Measurements from ENCODE around the gene CACNA1C.

Gene CACNA1C

GRCh38 chr12:2457215-2457932, 404.6 kb downstream of the CACNA1C start:
- no peak for DNase-seq
- Histone ChIP-seq H3K4me1 (peaks cover 11% of the 10 kb centered on the region; the same call in 1 of the 2 replicates), H3K27me3 (no peaks in the 10 kb centered on the region), H3K9me3 (no peaks in the 10 kb centered on the region), H3K36me3 (no peaks in the 10 kb centered on the region), H3K4me3 (ENCODE audit: low read depth, low read length) (no peak overlapping the region)
- no peak for TF ChIP-seq CTCF (IDR thresholded peaks at IDR 0.05; ENCODE audit: low read depth, low read length)

GRCh38 chr12:2457933-2458414, 405.2 kb downstream of the CACNA1C start:
- no peak for DNase-seq

GRCh38 chr12:2460051-2460670, 407.4 kb downstream of the CACNA1C start:
- no peaks in the 10 kb centered on the region for H3K36me3 ChIP-seq
- no peak for TF ChIP-seq CTCF (IDR thresholded peaks at IDR 0.05; ENCODE audit: low read depth, low read length)
- no peaks in the 10 kb centered on the region for H3K9me3 ChIP-seq
- H3K4me1 ChIP-seq, result peaks cover 11% of the 10 kb centered on the region; the same call in 1 of the 2 replicates
- no peaks in the 10 kb centered on the region for H3K27me3 ChIP-seq
- DNase-seq, result no peak
- H3K4me3 ChIP-seq (ENCODE audit: low read depth, low read length), result no peak overlapping the region

More at GRCh38 chr12:2457933-2458414, 405.2 kb downstream of the CACNA1C start:
- Histone ChIP-seq H3K4me3 (ENCODE audit: low read depth, low read length) (no peak overlapping the region), H3K27me3 (no peaks in the 10 kb centered on the region), H3K4me1 (peaks cover 11% of the 10 kb centered on the region; the same call in 1 of the 2 replicates), H3K9me3 (no peaks in the 10 kb centered on the region), H3K36me3 (no peaks in the 10 kb centered on the region)
- no peak for TF ChIP-seq CTCF (IDR thresholded peaks at IDR 0.05; ENCODE audit: low read depth, low read length)

GRCh38 chr12:2461046-2461445, 408.3 kb downstream of the CACNA1C start:
- Histone ChIP-seq H3K4me1 (peaks cover 11% of the 10 kb centered on the region; the same call in 1 of the 2 replicates), H3K36me3 (no peaks in the 10 kb centered on the region), H3K4me3 (ENCODE audit: low read depth, low read length) (no peak overlapping the region), H3K27me3 (no peaks in the 10 kb centered on the region), H3K9me3 (no peaks in the 10 kb centered on the region)
- no peak for TF ChIP-seq CTCF (IDR thresholded peaks at IDR 0.05; ENCODE audit: low read depth, low read length)
- DNase-seq, result no peak

GRCh38 chr12:2461645-2462044, 408.9 kb downstream of the CACNA1C start:
- H3K36me3 ChIP-seq, result no peaks in the 10 kb centered on the region
- no peak for TF ChIP-seq CTCF (IDR thresholded peaks at IDR 0.05; ENCODE audit: low read depth, low read length)
- H3K4me1 ChIP-seq, result peaks cover 11% of the 10 kb centered on the region; the same call in 1 of the 2 replicates
- no peak for DNase-seq
- no peak overlapping the region for H3K4me3 ChIP-seq (ENCODE audit: low read depth, low read length)
- no peaks in the 10 kb centered on the region for H3K27me3 ChIP-seq
- H3K9me3 ChIP-seq, result no peaks in the 10 kb centered on the region

GRCh38 chr12:2462087-2462486, 409.3 kb downstream of the CACNA1C start:
- no peak for TF ChIP-seq CTCF (IDR thresholded peaks at IDR 0.05; ENCODE audit: low read depth, low read length)
- H3K9me3 ChIP-seq, result no peaks in the 10 kb centered on the region
- no peaks in the 10 kb centered on the region for H3K27me3 ChIP-seq
- no peak for DNase-seq
- no peak overlapping the region for H3K4me3 ChIP-seq (ENCODE audit: low read depth, low read length)
- no peaks in the 10 kb centered on the region for H3K36me3 ChIP-seq
- H3K4me1 ChIP-seq, result peaks cover 11% of the 10 kb centered on the region; the same call in 1 of the 2 replicates
